NB4 (cell line): ENCODE results near the gene KAT7.

ENCODE experiments used
- DNase-seq: peaks from one replicate; pipeline ENCODE4 v3.0.0; 2010; ENCODE audit warnings: low read depth
- H3K4me3 ChIP-seq: one replicate; pipeline ENCODE4 v1.5.1; 2011; ENCODE audit warnings: mild to moderate bottlenecking, low read depth, low read length, moderate library complexity
- MYC ChIP-seq: IDR thresholded peaks from 2 replicates; pipeline ENCODE4 v1.6.1; 2011; ENCODE audit warnings: low read depth, low read length
- POLR2A ChIP-seq: IDR thresholded peaks from 2 replicates; pipeline ENCODE4 v1.6.1; 2011; ENCODE audit warnings: mild to moderate bottlenecking; ENCODE audit not compliant: insufficient read length; ENCODE audit errors: extremely low read depth
- TF ChIP-seq, protein P1 (sequence below): IDR thresholded peaks from one replicate; pipeline ENCODE4 v1.5.1; 2012; ENCODE audit warnings: low read depth, low read length
- TF ChIP-seq, protein P2 (sequence below): IDR thresholded peaks from 2 replicates; pipeline ENCODE4 v1.6.1; 2011; ENCODE audit warnings: low read depth, low read length

The KAT7 gene

GRCh38 chr17:49851387-49852291, 63.2 kb downstream of the KAT7 start:
- DNase-seq, result peak; percentile 87
- H3K4me3 ChIP-seq, result no peak overlapping the region
- TF ChIP-seq, protein P1, sequence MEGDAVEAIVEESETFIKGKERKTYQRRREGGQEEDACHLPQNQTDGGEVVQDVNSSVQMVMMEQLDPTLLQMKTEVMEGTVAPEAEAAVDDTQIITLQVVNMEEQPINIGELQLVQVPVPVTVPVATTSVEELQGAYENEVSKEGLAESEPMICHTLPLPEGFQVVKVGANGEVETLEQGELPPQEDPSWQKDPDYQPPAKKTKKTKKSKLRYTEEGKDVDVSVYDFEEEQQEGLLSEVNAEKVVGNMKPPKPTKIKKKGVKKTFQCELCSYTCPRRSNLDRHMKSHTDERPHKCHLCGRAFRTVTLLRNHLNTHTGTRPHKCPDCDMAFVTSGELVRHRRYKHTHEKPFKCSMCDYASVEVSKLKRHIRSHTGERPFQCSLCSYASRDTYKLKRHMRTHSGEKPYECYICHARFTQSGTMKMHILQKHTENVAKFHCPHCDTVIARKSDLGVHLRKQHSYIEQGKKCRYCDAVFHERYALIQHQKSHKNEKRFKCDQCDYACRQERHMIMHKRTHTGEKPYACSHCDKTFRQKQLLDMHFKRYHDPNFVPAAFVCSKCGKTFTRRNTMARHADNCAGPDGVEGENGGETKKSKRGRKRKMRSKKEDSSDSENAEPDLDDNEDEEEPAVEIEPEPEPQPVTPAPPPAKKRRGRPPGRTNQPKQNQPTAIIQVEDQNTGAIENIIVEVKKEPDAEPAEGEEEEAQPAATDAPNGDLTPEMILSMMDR, result peak; percentile 56
- TF ChIP-seq, protein P2, sequence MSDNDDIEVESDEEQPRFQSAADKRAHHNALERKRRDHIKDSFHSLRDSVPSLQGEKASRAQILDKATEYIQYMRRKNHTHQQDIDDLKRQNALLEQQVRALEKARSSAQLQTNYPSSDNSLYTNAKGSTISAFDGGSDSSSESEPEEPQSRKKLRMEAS, result peak; percentile 72
- TF ChIP-seq MYC (no peak), POLR2A (no peak)

GRCh38 chr17:49853470-49854015, 65.1 kb downstream of the KAT7 start:
- no peak overlapping the region for H3K4me3 ChIP-seq
- no peak for DNase-seq
- TF ChIP-seq, protein P1, result no peak
- TF ChIP-seq MYC (no peak), POLR2A (no peak)
- TF ChIP-seq, protein P2, result no peak

GRCh38 chr17:49854126-49854525, 65.6 kb downstream of the KAT7 start:
- DNase-seq, result no peak
- TF ChIP-seq, protein P2, result no peak
- no peak for TF ChIP-seq POLR2A
- no peak for TF ChIP-seq MYC
- TF ChIP-seq, protein P1, result no peak
- no peak overlapping the region for H3K4me3 ChIP-seq

- TF ChIP-seq MYC (no peak), POLR2A (no peak)
- TF ChIP-seq, protein P1, result no peak
- TF ChIP-seq, protein P2, result no peak
- no peak for DNase-seq
- no peak overlapping the region for H3K4me3 ChIP-seq
Measured at GRCh38 chr17:49858796-49859195, 70.3 kb downstream of the KAT7 start.

DNA sequence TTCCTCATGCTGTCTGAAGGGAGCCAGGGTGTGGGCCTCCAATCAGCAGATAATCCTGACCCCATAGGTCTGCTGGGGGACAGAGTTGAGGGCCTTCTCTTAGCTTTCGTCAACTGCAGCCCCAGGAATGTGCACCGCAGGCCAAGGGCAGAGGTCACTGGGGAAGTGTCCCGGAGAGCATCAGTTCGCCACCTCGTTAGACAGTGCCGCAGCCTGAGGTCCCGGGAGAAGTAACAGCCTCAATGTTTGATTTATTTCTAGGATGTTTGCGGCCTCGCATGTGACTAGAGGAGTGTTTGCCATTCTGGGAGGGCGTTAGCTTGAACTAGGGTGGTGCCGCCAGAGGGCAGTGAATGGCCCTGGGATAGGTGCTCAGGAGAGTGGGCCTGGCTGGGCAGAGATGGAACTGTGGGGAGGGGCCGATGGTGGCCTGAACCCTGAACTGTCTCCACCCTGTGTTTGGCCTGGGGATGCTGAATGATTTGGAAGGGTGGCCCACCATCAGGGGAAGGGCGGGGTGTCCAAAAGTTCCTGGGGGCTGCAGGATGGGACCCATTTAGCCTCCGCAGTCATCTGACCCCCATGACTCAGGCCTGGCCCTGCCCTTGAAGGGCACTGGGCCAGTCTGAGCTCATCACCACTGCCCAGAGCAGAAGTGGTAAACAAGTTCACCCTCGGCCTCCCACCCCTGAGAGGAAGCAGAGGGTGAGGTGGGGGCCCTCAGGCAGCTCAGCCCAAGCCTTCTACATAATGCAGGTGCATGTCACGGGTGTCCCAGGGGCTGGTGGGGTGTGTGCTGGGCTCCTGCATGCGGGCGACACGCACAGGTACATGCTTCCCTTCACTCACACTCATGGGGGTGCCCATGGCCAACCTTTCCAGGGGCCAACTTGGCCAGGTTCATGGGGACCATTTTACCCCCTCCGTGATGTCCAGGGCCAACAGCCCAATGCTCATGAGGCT, 71.8 kb downstream of the KAT7 start:
- TF ChIP-seq POLR2A (no peak), MYC (no peak)
- TF ChIP-seq, protein P2, result no peak
- TF ChIP-seq, protein P1, result no peak
- DNase-seq, result no peak
- no peak overlapping the region for H3K4me3 ChIP-seq
